MCF 10A (cell line): Measurements from ENCODE around the gene PLA2G6. TPM values are rescaled to one million over a fixed set of nuclear protein-coding genes. Genes with fewer than 3 reads are reported as not detected.
A peak's percentile ranks its signal among the peaks of the same experiment; 100 is the strongest.

Experiments
- BruUV-seq: library from RNA; stranded (reverse); fragments of 400-500 nt; replicated peaks from 2 replicates; lab custom pipeline; 2021; lab: Mats Ljungman, UMichigan
- CTCF ChIA-PET: fragments of 300-600 bp; sonication (Branson Sonifier 250); formaldehyde crosslinking; extraction: SDS; loops from one replicate; lab custom pipeline; 2021; ENCODE audit warnings: antibody characterized with exemption, inconsistent platforms; lab: Yijun Ruan, JAX
- POLR2A ChIA-PET: fragments of 300-600, 350-650 bp; sonication (Branson Sonifier 250); formaldehyde crosslinking; extraction: SDS; loops from one replicate; lab custom pipeline; 2020; ENCODE audit warnings: antibody characterized with exemption, inconsistent platforms; lab: Yijun Ruan, JAX
- DNase-seq: peaks from one replicate; pipeline ENCODE4 v3.0.0-alpha.2; 2018; ENCODE audit not compliant: unreplicated experiment
- H3K27ac Mint-ChIP-seq: one replicate; pipeline ENCODE4 v1.8.0; 2022; ENCODE audit warnings: mild to moderate bottlenecking, low read depth, mixed read lengths; ENCODE audit not compliant: unreplicated experiment
- H3K27me3 Mint-ChIP-seq: one replicate; pipeline ENCODE4 v1.8.0; 2022; ENCODE audit warnings: mixed read lengths; ENCODE audit not compliant: insufficient read depth, unreplicated experiment
- H3K36me3 Mint-ChIP-seq: one replicate; pipeline ENCODE4 v1.8.0; 2022; ENCODE audit warnings: mild to moderate bottlenecking, moderate library complexity, mixed read lengths; ENCODE audit not compliant: insufficient read depth, unreplicated experiment
- H3K4me1 Mint-ChIP-seq: one replicate; pipeline ENCODE4 v1.8.0; 2022; ENCODE audit warnings: mixed read lengths; ENCODE audit not compliant: insufficient read depth, unreplicated experiment
- H3K4me3 Mint-ChIP-seq: one replicate; pipeline ENCODE4 v1.8.0; 2022; ENCODE audit warnings: mild to moderate bottlenecking, moderate library complexity, mixed read lengths; ENCODE audit not compliant: unreplicated experiment
- H3K9me3 Mint-ChIP-seq: one replicate; pipeline ENCODE4 v1.8.0; 2022; ENCODE audit warnings: mixed read lengths; ENCODE audit not compliant: unreplicated experiment
- intact Hi-C: fragments of 100-400 bp; cut with micrococcal nuclease; formaldehyde crosslinking; loops from 2 replicates; pipeline ENCODE4 v1.14.1; 2022
- total RNA-seq: library from RNA; stranded (reverse); gene quantifications from 2 replicates; pipeline ENCODE4 v1.2.3, GENCODE V29; 2022
- TF ChIP-seq, protein P1 (sequence below): fragments of 200-600 bp; IDR thresholded peaks from one replicate; pipeline ENCODE4 v1.8.0; 2022; ENCODE audit warnings: antibody characterized with exemption, mild to moderate bottlenecking; ENCODE audit not compliant: unreplicated experiment

The PLA2G6 gene
- total RNA-seq, 1 experiment from 2014 or later = 37.5 TPM

DNA sequence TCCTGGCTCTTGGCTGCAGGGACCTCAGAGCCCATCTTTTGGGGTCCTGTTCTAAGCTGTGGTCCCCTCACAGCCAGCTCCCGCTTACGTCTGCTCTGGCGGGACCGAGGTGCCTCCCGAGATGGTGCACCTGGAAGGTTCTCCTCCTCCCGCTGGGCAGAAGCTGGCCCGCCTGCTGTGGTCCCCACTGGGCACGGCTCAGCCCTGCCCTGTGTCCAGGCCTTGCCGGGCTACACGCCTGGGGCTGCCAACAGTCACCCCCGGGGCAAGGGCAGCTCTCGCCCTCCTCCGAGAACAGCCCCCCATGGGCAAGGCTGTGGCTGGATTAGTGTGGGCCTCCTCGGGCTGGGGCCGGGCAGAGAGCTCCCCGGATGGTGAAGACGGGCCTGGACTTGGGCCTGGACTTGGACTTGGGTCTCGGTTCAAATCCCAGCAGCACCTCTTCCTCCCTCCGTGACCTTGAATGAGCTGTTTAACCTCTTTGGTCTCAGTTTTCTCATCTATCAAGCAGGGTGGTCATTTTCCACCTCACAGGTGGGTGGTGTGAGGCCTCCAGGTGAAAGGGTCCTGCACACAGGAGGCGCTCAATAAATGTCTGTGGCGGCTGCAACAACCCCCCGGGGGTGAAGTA lies 72.1 kb downstream of the PLA2G6 start:
- Mint-ChIP-seq H3K36me3 (no peaks in the 10 kb centered on the region), H3K27ac (no peak overlapping the region), H3K27me3 (no peaks in the 10 kb centered on the region), H3K4me3 (no peak overlapping the region), H3K4me1 (peaks cover 4% of the 10 kb centered on the region), H3K9me3 (no peaks in the 10 kb centered on the region)
- BruUV-seq = no TSS peak
- DNase-seq = no peak
- intact Hi-C loops = loop anchor here (5.0 kb wide), 2 partner anchors 118 to 243 kb away; no protein-coding TSS in a partner anchor
- TF ChIP-seq, protein P1, sequence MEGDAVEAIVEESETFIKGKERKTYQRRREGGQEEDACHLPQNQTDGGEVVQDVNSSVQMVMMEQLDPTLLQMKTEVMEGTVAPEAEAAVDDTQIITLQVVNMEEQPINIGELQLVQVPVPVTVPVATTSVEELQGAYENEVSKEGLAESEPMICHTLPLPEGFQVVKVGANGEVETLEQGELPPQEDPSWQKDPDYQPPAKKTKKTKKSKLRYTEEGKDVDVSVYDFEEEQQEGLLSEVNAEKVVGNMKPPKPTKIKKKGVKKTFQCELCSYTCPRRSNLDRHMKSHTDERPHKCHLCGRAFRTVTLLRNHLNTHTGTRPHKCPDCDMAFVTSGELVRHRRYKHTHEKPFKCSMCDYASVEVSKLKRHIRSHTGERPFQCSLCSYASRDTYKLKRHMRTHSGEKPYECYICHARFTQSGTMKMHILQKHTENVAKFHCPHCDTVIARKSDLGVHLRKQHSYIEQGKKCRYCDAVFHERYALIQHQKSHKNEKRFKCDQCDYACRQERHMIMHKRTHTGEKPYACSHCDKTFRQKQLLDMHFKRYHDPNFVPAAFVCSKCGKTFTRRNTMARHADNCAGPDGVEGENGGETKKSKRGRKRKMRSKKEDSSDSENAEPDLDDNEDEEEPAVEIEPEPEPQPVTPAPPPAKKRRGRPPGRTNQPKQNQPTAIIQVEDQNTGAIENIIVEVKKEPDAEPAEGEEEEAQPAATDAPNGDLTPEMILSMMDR = no peak
- CTCF ChIA-PET = interaction anchor here (0.7 to 1.2 kb wide), 2 partner anchors 57 to 168 kb away, joined by 3 read pairs; no protein-coding TSS in a partner anchor
- POLR2A ChIA-PET = no interaction called here

DNA sequence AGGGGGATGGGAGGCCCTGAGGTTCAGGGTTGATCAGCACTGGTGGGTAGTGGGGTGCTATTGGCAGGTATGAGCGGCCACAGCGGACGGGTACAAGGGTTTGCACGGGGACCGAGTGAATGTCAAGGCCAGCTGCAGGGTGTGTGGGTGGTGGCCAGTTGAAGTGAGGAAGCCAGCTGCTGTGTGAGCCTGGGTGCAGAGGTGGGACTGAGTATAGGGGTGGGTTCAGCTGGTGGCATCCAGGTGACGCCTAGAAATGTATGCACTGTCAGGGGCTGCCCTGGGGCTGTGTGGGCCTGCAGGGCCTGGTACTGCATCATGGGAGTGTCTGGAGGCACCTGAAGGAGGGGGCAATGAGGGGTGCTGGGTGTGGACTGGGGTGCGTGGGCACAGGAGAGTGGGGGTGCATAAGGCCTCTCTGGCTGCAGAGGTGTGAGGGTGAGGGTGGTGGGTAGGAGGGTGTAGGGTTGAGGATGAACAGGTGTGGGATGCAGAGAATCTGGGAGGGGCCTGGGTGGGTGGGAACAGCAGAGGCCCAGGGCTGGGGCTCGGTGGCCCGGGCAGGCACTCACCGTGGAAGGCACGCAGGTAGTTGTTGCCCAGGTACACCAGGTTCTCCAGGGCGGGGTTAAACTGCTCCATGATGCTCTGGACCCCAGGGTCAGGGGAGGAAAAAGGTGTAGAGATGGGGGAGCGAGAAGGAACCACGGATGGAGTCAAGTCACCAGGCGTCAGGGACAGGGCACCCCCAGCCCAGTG lies 72.9 kb downstream of the PLA2G6 start:
- Mint-ChIP-seq H3K9me3 (no peaks in the 10 kb centered on the region), H3K27ac (no peak overlapping the region), H3K4me3 (no peak overlapping the region), H3K36me3 (no peaks in the 10 kb centered on the region), H3K27me3 (no peaks in the 10 kb centered on the region), H3K4me1 (no peaks in the 10 kb centered on the region)
- intact Hi-C loops = no loop called here
- BruUV-seq = no TSS peak
- TF ChIP-seq, protein P1 = no peak
- POLR2A ChIA-PET = interaction anchor here (0.6 kb wide), 1 partner anchor 99 kb away, joined by 3 read pairs; no protein-coding TSS in a partner anchor
- CTCF ChIA-PET = interaction anchor here (1.2 kb wide), 1 partner anchor 56 kb away, joined by 3 read pairs; no protein-coding TSS in a partner anchor
- no peak for DNase-seq

DNA sequence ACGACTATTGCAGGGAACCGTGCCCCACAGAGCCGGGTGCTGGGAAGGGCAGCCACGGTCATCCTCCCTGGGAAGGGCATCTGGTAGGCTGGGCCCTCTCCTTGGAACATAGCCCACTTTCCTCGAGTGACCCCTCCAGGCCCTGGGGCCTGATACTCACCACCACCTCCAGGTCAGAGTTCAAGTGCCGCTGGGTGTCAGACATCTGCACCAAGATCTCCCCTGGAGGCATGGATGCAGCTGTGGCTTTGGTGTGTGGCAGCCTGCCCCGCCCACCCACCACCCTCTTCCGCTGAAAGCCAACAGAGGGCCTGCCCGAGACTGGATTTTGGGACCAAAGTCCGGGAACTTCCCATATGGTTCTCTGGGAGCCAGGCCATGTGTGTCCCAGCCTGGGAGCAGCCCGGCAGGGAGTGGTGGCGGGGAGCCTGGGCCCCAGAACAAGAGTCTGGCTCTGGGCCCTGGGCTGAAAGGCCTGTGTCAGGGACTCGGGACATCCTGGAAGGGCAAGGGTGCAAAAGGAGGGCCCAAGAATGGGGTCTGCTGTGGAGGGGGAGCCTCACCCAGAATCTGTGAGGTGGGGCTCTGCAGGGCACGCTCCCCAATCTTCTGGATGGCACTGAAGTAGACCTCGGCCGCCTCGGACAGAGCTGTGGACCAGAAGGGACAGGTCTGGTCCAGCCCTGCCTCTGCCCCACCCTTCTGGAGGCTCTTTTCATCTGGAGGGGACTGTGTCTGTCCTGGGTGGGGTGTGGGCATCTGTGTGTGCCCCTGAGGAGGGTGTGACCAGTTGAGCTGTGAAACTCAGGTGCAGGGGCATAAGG lies 73.7 kb downstream of the PLA2G6 start:
- Mint-ChIP-seq H3K36me3 (no peaks in the 10 kb centered on the region), H3K27ac (no peak overlapping the region), H3K9me3 (no peaks in the 10 kb centered on the region), H3K27me3 (no peaks in the 10 kb centered on the region), H3K4me3 (no peak overlapping the region), H3K4me1 (no peaks in the 10 kb centered on the region)
- ChIA-PET CTCF (interaction anchor here (0.6 to 1.2 kb wide), 2 partner anchors 56 to 70 kb away, joined by 3 read pairs; no protein-coding TSS in a partner anchor), POLR2A (interaction anchor here (0.6 kb wide), 1 partner anchor 100 kb away, joined by 3 read pairs; no protein-coding TSS in a partner anchor)
- intact Hi-C loops = no loop called here
- DNase-seq = peak; percentile 49
- TF ChIP-seq, protein P1 = no peak
- BruUV-seq = no TSS peak
